Fibroblast of lung (primary cell): ENCODE measurements around the gene CNTN1.

Source experiments
- EZH2 ChIP-seq: IDR thresholded peaks from 2 replicates; pipeline ENCODE4 v1.5.1; 2012; ENCODE audit warnings: low read length, control low read depth, mild to moderate bottlenecking; ENCODE audit errors: missing control alignments
- TF ChIP-seq, protein P1 (sequence below), 2 donors: IDR thresholded peaks in 1 of 2; conservative IDR thresholded peaks in 1 of 2; 1 replicate in 1 of 2; 2 replicates in 1 of 2; pipeline ENCODE4 v1.5.1; 2011 to 2012; ENCODE audit warnings: low read length in 2 of 2, control low read depth in 1 of 2, inconsistent platforms in 1 of 2, low read depth in 1 of 2, mild to moderate bottlenecking in 1 of 2

DNA sequence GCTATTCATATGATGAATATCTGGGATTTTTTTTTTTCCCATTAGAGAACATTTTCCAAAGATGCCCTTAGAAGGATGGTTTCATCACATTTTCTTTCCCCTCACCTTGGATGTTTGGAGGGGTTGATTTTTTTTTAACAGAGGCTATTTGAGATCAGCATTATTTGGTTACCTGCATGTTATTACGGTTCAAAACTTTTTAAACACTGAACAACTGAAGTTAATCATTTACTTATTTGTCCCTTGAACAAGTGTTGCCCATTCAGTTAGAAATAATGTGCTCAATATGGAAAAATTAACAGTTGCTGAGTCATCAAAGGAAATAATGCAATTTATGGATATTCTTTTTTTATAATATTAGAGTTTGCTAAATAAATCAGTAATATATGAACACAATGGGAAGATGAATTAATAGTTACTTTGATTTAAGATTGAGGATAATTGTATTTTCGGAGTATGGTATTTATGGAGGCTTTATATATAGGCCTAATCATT lies 26.7 kb downstream of the CNTN1 start:
- TF ChIP-seq, protein P1, sequence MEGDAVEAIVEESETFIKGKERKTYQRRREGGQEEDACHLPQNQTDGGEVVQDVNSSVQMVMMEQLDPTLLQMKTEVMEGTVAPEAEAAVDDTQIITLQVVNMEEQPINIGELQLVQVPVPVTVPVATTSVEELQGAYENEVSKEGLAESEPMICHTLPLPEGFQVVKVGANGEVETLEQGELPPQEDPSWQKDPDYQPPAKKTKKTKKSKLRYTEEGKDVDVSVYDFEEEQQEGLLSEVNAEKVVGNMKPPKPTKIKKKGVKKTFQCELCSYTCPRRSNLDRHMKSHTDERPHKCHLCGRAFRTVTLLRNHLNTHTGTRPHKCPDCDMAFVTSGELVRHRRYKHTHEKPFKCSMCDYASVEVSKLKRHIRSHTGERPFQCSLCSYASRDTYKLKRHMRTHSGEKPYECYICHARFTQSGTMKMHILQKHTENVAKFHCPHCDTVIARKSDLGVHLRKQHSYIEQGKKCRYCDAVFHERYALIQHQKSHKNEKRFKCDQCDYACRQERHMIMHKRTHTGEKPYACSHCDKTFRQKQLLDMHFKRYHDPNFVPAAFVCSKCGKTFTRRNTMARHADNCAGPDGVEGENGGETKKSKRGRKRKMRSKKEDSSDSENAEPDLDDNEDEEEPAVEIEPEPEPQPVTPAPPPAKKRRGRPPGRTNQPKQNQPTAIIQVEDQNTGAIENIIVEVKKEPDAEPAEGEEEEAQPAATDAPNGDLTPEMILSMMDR (conservative IDR thresholded peaks at IDR 0.05 in 1 of 2, IDR thresholded peaks at IDR 0.05 in 1 of 2; ENCODE audit: low read depth in 1 of 2, low read length in 2 of 2): no peak
- TF ChIP-seq EZH2: no peak
